A549 treated with Hydrocortisone at 1 μM for 4 hours (cell line): ENCODE data around the gene PAN3. TPM values are rescaled to one million over a fixed set of nuclear protein-coding genes. Genes with fewer than 3 reads are reported as not detected.

Experiments used
- total RNA-seq: library from RNA; stranded (reverse); fragments of 200-300 nt; extraction: Qiagen RNA extraction; gene quantifications from 5 replicates; pipeline ENCODE4 v1.2.3, GENCODE V29; 2022

The PAN3 gene
- 6.1 to 8.5 TPM (median 7.4 TPM) in 5 replicates for total RNA-seq

GRCh38 chr13:28138012-28138755, at the start of gene PAN3:
PAN3 (plus strand) TSS chr13:28138545; CDS start chr13:28138658, 113 bp downstream.

GRCh38 chr13:28100150-28101121, 37.9 kb upstream of the PAN3 start, which contains the start of gene FLT3:
FLT3 (minus strand) TSS chr13:28100576; CDS start chr13:28100510, 66 bp downstream.

Other genes starting within 250 kb of the PAN3 start
- 0.05 to 0.12 TPM (median 0.06 TPM) in 4 of 5 replicates, not detected in the other for gene PDX1, start 218.5 kb upstream of the PAN3 start, total RNA-seq
- 0.35 to 1.2 TPM (median 0.80 TPM) in 5 replicates for gene CDX2, start 169.2 kb upstream of the PAN3 start, total RNA-seq
- gene URAD, start 149.9 kb upstream of the PAN3 start, total RNA-seq = not detected in 5 replicates
- not detected in 5 replicates for gene FLT3, start 38.0 kb upstream of the PAN3 start, total RNA-seq